Stomach (tissue), 4 donors: Measurements from ENCODE around the gene FOXI2.

Experiments used
- CTCF ChIP-seq, 7 experiments: fragments of 450-650 bp in 4 of 7; fragments of 200-600 bp in 3 of 7; sonication (generic) in 3 of 7; IDR thresholded peaks; one replicate each; pipeline ENCODE4 v1.5.1; 2016 to 2019; ENCODE audit warnings: antibody characterized with exemption in 7 of 7, control low read depth in 2 of 7, mild to moderate bottlenecking in 1 of 7
- POLR2AphosphoS5 ChIP-seq, 3 donors: sonication (generic); formaldehyde crosslinking; IDR thresholded peaks; one replicate each; pipeline ENCODE4 v1.6.1; 2016; ENCODE audit warnings: antibody characterized with exemption in 3 of 3

- TF ChIP-seq CTCF (IDR thresholded peaks at IDR 0.05) (no peak), POLR2AphosphoS5 (IDR thresholded peaks at IDR 0.05) (no peak)
Measured at GRCh38 chr10:127774766-127775559, 38.0 kb downstream of the FOXI2 start.
